OCI-LY1 (cell line): ENCODE results near the gene FTO.

Experiments
- CTCF ChIP-seq: fragments of 200-600 bp; sonication (generic), shearing (Covaris generic); IDR thresholded peaks from 2 replicates; pipeline ENCODE4 v1.5.1; 2017; ENCODE audit warnings: mild to moderate bottlenecking, antibody characterized with exemption, low read length, moderate library complexity, mixed read lengths
- EZH2 ChIP-seq: fragments of 200-600 bp; sonication (generic), shearing (Covaris generic); IDR thresholded peaks from 2 replicates; pipeline ENCODE4 v1.8.0; 2017; ENCODE audit warnings: borderline replicate concordance, mixed run types, mild to moderate bottlenecking, antibody characterized with exemption, low read length, moderate library complexity, mixed read lengths

DNA sequence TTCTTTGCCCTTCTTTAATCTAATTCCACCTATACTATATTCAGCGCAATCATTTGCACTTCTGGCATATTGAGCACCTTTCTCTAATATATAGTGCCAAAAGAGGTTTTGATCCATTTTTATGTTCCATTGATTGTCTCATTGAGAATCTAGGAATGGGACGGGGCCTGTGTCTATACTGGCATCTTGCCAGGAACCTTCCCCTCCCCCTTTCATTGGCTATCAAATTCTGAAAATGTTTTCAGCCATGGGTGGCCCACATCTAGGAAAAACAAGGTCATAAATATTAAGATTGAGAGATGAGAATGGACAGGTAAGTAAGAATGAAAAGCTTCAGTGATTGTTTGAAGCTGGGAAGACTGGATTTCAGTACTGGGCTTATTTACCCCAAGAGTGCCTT, 159.9 kb downstream of the FTO start:
- TF ChIP-seq CTCF (no peak), EZH2 (no peak)
